GM06990 (cell line): Measurements from ENCODE around the gene SARS2.

ENCODE experiments used
- DNase-seq: peaks from one replicate; pipeline ENCODE4 v3.0.0-alpha.2; 2011; ENCODE audit not compliant: insufficient read length; ENCODE audit errors: extremely low read depth
- H3K27me3 ChIP-seq: replicated peaks from 2 replicates; pipeline ENCODE4 v1.6.0; 2011; ENCODE audit warnings: low read length; ENCODE audit not compliant: control insufficient read depth, insufficient read depth
- H3K36me3 ChIP-seq: 2 replicates; pipeline ENCODE4 v1.5.1; 2011; ENCODE audit warnings: low read length; ENCODE audit not compliant: control insufficient read depth, insufficient read depth
- H3K4me3 ChIP-seq: replicated peaks from 2 replicates; pipeline ENCODE4 v1.5.1; 2011; ENCODE audit warnings: low read depth, mild to moderate bottlenecking, control low read depth, low read length
- TF ChIP-seq, protein P1 (sequence below): IDR thresholded peaks from 2 replicates; pipeline ENCODE4 v1.5.1; 2011; ENCODE audit warnings: low read length, control low read depth, mild to moderate bottlenecking, inconsistent platforms; ENCODE audit not compliant: insufficient read depth, poor library complexity, severe bottlenecking

Gene SARS2

DNA sequence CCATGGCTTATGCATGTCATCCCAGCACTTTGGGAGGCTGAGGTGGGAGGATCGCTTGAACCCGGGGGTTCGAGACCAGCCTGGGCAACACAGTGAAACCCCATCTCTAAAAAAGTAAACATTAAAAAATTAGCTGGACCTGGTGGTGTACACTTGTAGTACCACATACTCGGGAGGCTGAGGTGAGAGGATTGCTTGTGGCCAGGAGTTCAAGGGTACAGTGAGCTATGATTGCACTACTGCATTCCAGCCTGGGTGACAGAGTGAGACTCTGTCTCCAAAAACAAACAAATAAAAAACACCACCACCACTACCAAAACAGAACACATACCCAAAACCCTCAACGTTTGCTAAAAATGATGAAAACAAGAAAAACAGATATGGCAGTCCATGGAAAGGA, 29.1 kb upstream of the SARS2 start:
- Histone ChIP-seq H3K4me3 (no peak overlapping the region), H3K36me3 (no peaks in the 10 kb centered on the region), H3K27me3 (no peaks in the 10 kb centered on the region)
- DNase-seq = no peak
- TF ChIP-seq, protein P1, sequence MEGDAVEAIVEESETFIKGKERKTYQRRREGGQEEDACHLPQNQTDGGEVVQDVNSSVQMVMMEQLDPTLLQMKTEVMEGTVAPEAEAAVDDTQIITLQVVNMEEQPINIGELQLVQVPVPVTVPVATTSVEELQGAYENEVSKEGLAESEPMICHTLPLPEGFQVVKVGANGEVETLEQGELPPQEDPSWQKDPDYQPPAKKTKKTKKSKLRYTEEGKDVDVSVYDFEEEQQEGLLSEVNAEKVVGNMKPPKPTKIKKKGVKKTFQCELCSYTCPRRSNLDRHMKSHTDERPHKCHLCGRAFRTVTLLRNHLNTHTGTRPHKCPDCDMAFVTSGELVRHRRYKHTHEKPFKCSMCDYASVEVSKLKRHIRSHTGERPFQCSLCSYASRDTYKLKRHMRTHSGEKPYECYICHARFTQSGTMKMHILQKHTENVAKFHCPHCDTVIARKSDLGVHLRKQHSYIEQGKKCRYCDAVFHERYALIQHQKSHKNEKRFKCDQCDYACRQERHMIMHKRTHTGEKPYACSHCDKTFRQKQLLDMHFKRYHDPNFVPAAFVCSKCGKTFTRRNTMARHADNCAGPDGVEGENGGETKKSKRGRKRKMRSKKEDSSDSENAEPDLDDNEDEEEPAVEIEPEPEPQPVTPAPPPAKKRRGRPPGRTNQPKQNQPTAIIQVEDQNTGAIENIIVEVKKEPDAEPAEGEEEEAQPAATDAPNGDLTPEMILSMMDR = no peak

DNA sequence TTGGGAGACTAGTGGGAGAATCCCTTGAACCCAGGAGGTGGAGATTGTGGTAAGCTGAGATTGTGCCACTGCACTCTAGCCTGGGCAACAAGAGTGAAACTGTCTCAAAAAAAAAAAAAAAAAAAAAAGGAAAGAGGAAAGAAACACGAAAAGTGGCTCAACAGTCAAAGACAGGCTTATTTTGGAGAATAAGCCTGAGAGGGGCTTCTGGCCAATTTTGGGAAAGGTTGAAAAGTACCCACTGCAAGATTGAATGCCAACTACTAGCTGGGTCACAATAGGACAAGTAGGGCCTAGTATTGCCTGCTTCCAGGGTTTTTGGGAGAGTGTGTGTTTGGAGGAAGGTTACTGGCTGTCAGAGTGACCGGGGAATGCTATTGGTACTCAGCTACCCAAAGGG, 27.7 kb upstream of the SARS2 start:
- TF ChIP-seq, protein P1 = no peak
- no peaks in the 10 kb centered on the region for H3K36me3 ChIP-seq
- DNase-seq = no peak
- H3K4me3 ChIP-seq = no peak overlapping the region
- no peaks in the 10 kb centered on the region for H3K27me3 ChIP-seq

GRCh38 chr19:38956264-38956663, 25.7 kb upstream of the SARS2 start:
- H3K36me3 ChIP-seq = no peaks in the 10 kb centered on the region
- H3K4me3 ChIP-seq = no peak overlapping the region
- DNase-seq = no peak
- H3K27me3 ChIP-seq = no peaks in the 10 kb centered on the region
- TF ChIP-seq, protein P1 = no peak

GRCh38 chr19:38953677-38954076, 23.1 kb upstream of the SARS2 start:
- TF ChIP-seq, protein P1 = no peak
- Histone ChIP-seq H3K27me3 (no peaks in the 10 kb centered on the region), H3K36me3 (no peaks in the 10 kb centered on the region), H3K4me3 (no peak overlapping the region)
- DNase-seq = no peak

GRCh38 chr19:38952395-38953165, 22.0 kb upstream of the SARS2 start:
- TF ChIP-seq, protein P1 = peak; percentile 66
- no peak for DNase-seq
- Histone ChIP-seq H3K27me3 (no peaks in the 10 kb centered on the region), H3K4me3 (no peak overlapping the region), H3K36me3 (no peaks in the 10 kb centered on the region)
